Activated naive CD4-positive, alpha-beta T cell treated with anti-CD3 and anti-CD28 coated beads for 36 hours (primary cell): ENCODE results near the gene KRTAP10-3. TPM values are rescaled to one million over a fixed set of nuclear protein-coding genes. Genes with fewer than 3 reads are reported as not detected.

Source experiments
- CTCF ChIA-PET: fragments of 350-600 bp; sonication (Branson Sonifier 250); formaldehyde crosslinking; loops from one replicate; lab custom pipeline; 2021; ENCODE audit warnings: antibody characterized with exemption; lab: Charles Lee
- DNase-seq: peaks from one replicate; pipeline ENCODE4 v3.0.0-alpha.2; 2020
- H3K27ac Mint-ChIP-seq: one replicate; pipeline ENCODE4 v1.8.0; 2021; ENCODE audit warnings: mild to moderate bottlenecking, mixed read lengths
- H3K27me3 Mint-ChIP-seq: one replicate; pipeline ENCODE4 v1.8.0; 2021; ENCODE audit warnings: low read depth, mixed read lengths
- H3K36me3 Mint-ChIP-seq: one replicate; pipeline ENCODE4 v1.8.0; 2021; ENCODE audit warnings: low read depth, mixed read lengths
- H3K4me1 Mint-ChIP-seq: one replicate; pipeline ENCODE4 v1.8.0; 2021; ENCODE audit warnings: low read depth, mixed read lengths
- H3K4me3 Mint-ChIP-seq: one replicate; pipeline ENCODE4 v1.8.0; 2021; ENCODE audit warnings: mild to moderate bottlenecking, moderate library complexity, mixed read lengths
- H3K9me3 Mint-ChIP-seq: one replicate; pipeline ENCODE4 v1.8.0; 2021; ENCODE audit warnings: mixed read lengths
- intact Hi-C: fragments of 100-400 bp; cut with micrococcal nuclease; formaldehyde crosslinking; loops from one replicate; pipeline ENCODE4 v1.15.1; 2023
- total RNA-seq, 2 experiments: library from RNA; stranded (reverse); gene quantifications; one replicate each; pipeline ENCODE4 v1.2.3, GENCODE V29; 2021

Gene KRTAP10-3
- total RNA-seq, 2 experiments from 2014 or later: not detected

DNA sequence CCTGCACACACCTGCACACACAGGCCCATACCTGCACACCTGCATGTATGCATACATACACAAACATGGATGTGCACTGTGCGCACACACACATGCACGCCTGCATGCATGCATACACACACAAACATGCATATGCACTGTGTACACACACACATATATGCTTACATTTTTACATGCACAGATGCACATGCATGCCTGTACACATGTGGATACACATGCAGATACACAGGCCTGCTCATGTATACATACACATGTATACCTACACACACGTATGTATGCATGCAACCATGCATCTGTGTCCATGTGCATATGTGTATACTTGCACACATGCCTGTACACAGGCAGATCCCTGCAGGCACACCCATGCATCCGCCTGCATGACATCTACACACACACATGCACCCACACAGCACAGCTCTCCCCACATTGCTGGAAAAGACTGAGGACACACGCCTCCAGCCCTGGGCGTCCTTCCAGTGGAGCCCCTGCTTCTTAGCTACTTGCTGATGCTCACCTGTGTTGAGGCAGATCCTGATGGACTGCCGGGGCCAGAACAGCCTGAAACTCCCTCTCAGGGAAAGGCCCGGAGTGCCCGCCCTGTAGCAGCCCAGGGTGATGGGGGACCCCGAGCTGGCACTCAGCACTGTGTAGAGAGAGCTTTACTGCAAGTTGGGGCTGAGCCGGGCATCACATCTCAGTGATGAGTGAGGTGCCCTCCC, 47.2 kb downstream of the KRTAP10-3 start:
- CTCF ChIA-PET: interaction anchor here (0.6 to 2.7 kb wide), 19 partner anchors 8 to 350 kb away, joined by 3 to 37 read pairs (median 3); no protein-coding TSS in a partner anchor
- H3K4me3 Mint-ChIP-seq: no peak overlapping the region
- intact Hi-C loops: loop anchor here (5.0 kb wide), 2 partner anchors 366 to 421 kb away; no protein-coding TSS in a partner anchor

DNA sequence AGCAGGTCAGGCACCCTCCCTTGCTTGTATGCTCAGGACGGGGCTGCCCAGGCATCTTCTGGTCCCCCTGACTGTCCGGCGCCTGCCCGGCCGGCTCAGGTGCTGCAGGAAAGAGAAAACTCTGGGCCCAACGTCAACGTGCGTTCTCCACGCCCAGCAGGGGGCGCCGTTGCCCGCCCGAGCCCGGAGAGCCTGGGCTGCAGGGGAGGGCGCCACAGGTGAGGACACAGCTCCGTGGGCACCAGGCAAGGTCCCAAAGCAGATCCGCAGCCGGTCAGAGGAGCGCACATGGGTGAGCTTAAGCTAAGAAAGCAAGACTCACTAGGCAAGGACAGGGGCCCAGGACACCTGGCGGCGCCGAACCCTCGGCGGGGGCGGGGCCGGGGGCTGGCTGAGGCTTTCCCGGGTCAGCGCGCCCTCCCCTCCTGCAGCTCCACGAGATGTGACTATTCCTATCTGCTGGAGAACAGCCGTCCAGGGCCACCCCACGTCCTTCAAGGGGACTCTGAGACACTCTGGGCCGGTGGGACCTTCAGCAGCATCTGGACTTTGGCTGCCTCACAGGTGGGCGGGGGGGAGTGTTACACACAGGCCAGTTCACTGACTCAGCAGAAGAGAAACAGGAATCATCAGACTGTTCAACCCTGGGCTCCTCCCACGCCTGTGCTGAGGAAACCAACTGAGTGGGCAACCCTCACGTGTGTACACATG, 47.9 kb downstream of the KRTAP10-3 start:
- Mint-ChIP-seq H3K27me3 (no peaks in the 10 kb centered on the region), H3K4me3 (no peak overlapping the region), H3K9me3 (no peaks in the 10 kb centered on the region), H3K4me1 (peaks cover 5% of the 10 kb centered on the region), H3K36me3 (no peaks in the 10 kb centered on the region), H3K27ac (no peak overlapping the region)
- intact Hi-C loops: loop anchor here (1.0 to 5.0 kb wide), 4 partner anchors 232 to 422 kb away; no protein-coding TSS in a partner anchor
- CTCF ChIA-PET: interaction anchor here (0.6 to 2.7 kb wide), 22 partner anchors 9 to 351 kb away, joined by 3 to 37 read pairs (median 3); no protein-coding TSS in a partner anchor
- peak; percentile 81 for DNase-seq

More for the DNA sequence above, 47.2 kb downstream of the KRTAP10-3 start:
- no peaks in the 10 kb centered on the region for H3K27me3 Mint-ChIP-seq
- no peak for DNase-seq
- H3K4me1 Mint-ChIP-seq: peaks cover 5% of the 10 kb centered on the region
- H3K9me3 Mint-ChIP-seq: no peaks in the 10 kb centered on the region
- no peaks in the 10 kb centered on the region for H3K36me3 Mint-ChIP-seq
- H3K27ac Mint-ChIP-seq: no peak overlapping the region

DNA sequence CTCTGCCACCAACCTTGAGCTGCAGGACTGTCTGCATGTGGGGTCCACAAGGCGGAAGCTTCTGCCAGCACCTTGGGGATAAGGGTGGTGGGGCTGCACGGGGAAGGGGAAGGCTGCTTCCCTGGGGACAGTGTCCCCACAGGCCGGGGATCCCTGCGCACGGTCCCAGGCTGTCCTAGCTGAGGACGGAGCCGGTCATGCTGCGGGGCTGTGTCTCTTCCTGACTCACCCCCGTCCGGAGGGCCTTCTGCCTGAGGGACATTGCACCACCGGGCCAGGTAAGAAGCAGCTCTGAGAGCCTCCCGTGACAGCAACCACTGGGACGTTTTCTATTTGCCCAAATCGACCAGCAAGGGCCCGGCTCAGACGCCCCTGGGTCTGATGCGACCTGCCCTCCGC, 48.5 kb downstream of the KRTAP10-3 start:
- H3K36me3 Mint-ChIP-seq: no peaks in the 10 kb centered on the region
- no peak overlapping the region for H3K4me3 Mint-ChIP-seq
- peaks cover 5% of the 10 kb centered on the region for H3K4me1 Mint-ChIP-seq
- no peak overlapping the region for H3K27ac Mint-ChIP-seq
- no peak for DNase-seq
- intact Hi-C loops: loop anchor here (1.0 to 5.0 kb wide), 4 partner anchors 232 to 422 kb away; no protein-coding TSS in a partner anchor
- no peaks in the 10 kb centered on the region for H3K9me3 Mint-ChIP-seq
- no peaks in the 10 kb centered on the region for H3K27me3 Mint-ChIP-seq
- CTCF ChIA-PET: interaction anchor here (0.6 to 2.7 kb wide), 13 partner anchors 11 to 336 kb away, joined by 3 to 37 read pairs (median 5); partner anchors contain the start of gene KRTAP10-9

DNA sequence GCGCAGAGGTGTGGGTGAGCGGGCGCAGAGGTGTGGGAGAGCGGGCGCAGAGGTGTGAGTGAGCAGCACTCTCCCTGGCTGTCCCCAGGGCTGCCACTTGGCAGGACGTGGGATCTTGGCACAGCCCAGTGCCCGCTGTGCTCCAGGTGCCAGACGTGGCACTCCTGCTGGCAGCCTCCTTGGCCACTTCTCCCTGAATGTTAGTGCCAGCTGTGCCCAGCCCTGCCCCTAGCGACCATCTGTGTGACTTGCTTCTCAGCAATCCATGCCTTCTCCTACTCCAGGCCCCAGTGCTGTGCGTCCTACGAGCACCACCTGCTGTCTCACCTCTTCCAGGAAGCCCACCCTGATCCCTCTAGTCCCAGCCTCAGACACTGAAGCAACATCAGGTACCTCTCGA, 49.1 kb downstream of the KRTAP10-3 start:
- intact Hi-C loops: no loop called here
- H3K4me1 Mint-ChIP-seq: peaks cover 5% of the 10 kb centered on the region
- no peaks in the 10 kb centered on the region for H3K9me3 Mint-ChIP-seq
- H3K27me3 Mint-ChIP-seq: no peaks in the 10 kb centered on the region
- no peaks in the 10 kb centered on the region for H3K36me3 Mint-ChIP-seq
- no peak overlapping the region for H3K4me3 Mint-ChIP-seq
- DNase-seq: no peak
- CTCF ChIA-PET: interaction anchor here (0.6 to 2.7 kb wide), 10 partner anchors 11 to 284 kb away, joined by 3 to 37 read pairs (median 4); partner anchors contain the start of gene KRTAP10-9
- no peak overlapping the region for H3K27ac Mint-ChIP-seq

DNA sequence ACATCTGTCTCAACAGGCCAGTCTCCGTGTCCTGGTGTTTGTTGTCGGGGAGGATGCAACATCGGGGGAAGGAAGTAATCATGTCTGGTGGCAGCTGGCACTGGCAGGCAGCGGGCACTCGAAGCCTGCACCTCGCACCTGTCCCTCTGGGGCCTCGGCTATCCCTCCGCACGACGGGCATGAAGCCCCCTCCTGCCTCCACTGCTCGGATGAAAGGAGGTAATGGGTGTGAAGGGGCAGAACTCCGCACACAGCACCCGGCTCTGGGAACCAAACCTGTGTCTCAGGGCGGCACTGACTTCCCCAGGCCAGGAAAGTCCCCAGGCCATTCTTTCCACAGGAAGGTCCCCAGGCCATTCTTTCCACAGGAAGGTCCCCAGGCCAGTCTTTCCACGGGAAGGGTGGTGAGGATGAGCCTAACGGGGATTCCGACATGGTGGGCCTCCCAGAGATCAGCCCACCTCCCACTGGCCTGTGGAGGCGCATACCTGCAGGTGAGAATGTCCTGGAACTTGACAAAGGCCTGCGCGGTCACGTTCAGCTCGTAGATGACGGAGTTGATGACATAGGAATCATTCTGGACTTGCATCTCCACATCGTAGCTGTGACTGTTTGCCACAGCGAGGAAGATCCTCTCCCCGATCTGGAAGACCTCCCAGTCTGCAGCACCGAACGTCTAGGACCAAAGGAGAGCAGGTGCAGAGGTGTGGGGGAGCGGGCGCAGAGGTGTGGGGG, 49.7 kb downstream of the KRTAP10-3 start:
- no peak overlapping the region for H3K27ac Mint-ChIP-seq
- H3K4me1 Mint-ChIP-seq: peaks cover 9% of the 10 kb centered on the region
- no peaks in the 10 kb centered on the region for H3K36me3 Mint-ChIP-seq
- no peaks in the 10 kb centered on the region for H3K27me3 Mint-ChIP-seq
- intact Hi-C loops: no loop called here
- no peak for DNase-seq
- no peak overlapping the region for H3K4me3 Mint-ChIP-seq
- H3K9me3 Mint-ChIP-seq: no peaks in the 10 kb centered on the region
- CTCF ChIA-PET: interaction anchor here (1.0 kb wide), 1 partner anchor 284 kb away, joined by 3 read pairs; no protein-coding TSS in a partner anchor

DNA sequence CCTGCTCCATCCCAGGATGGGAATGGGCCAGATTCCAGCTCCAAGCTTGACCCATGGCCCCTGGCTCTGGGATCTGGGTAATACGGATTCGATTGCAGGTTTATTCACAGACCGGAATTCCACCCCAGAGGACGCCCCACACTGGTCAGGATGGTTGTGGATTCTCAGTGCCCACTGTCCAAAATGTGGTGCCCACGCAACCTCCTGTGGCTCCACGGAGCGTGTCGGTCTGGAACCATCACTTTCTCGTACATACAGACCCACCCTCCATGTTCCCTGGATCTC, 50.2 kb downstream of the KRTAP10-3 start:
- H3K4me1 Mint-ChIP-seq: peaks cover 11% of the 10 kb centered on the region

More for the DNA sequence above, 50.2 kb downstream of the KRTAP10-3 start:
- no peak for DNase-seq
- Mint-ChIP-seq H3K9me3 (no peaks in the 10 kb centered on the region), H3K27ac (no peak overlapping the region), H3K36me3 (no peaks in the 10 kb centered on the region), H3K4me3 (no peak overlapping the region), H3K27me3 (no peaks in the 10 kb centered on the region)
- CTCF ChIA-PET: no interaction called here
- intact Hi-C loops: no loop called here

Other genes with a start within 250 kb of the KRTAP10-3 start
- 10 to 100 TPM; 13.2 to 14.8 TPM for gene CFAP410, start 219.4 kb downstream of the KRTAP10-3 start, total RNA-seq
- gene TRPM2, start 205.2 kb downstream of the KRTAP10-3 start, total RNA-seq: 1 to 10 TPM; 2.5 to 3.5 TPM
- gene LRRC3, start 103.3 kb downstream of the KRTAP10-3 start, total RNA-seq: 1 to 10 TPM; 2.5 to 2.8 TPM
- not detected for gene KRTAP10-1, start 18.6 kb downstream of the KRTAP10-3 start, total RNA-seq
- gene KRTAP10-2, start 7.3 kb downstream of the KRTAP10-3 start, total RNA-seq: not detected
- gene KRTAP10-4, start 14.9 kb upstream of the KRTAP10-3 start, total RNA-seq: not detected
- gene KRTAP10-5, start 21.8 kb upstream of the KRTAP10-3 start, total RNA-seq: not detected
- gene KRTAP10-6, start 33.7 kb upstream of the KRTAP10-3 start, total RNA-seq: not detected
- not detected for gene KRTAP10-7, start 41.8 kb upstream of the KRTAP10-3 start, total RNA-seq
- gene KRTAP10-8, start 53.3 kb upstream of the KRTAP10-3 start, total RNA-seq: not detected
- not detected for gene KRTAP10-9, start 68.3 kb upstream of the KRTAP10-3 start, total RNA-seq
- gene KRTAP10-10, start 78.6 kb upstream of the KRTAP10-3 start, total RNA-seq: not detected
- gene KRTAP10-11, start 87.6 kb upstream of the KRTAP10-3 start, total RNA-seq: not detected
- not detected for gene KRTAP12-4, start 95.9 kb upstream of the KRTAP10-3 start, total RNA-seq
- not detected for gene KRTAP12-3, start 99.1 kb upstream of the KRTAP10-3 start, total RNA-seq
- not detected for gene KRTAP12-2, start 108.1 kb upstream of the KRTAP10-3 start, total RNA-seq
- not detected for gene KRTAP12-1, start 123.4 kb upstream of the KRTAP10-3 start, total RNA-seq
- not detected for gene KRTAP10-12, start 138.4 kb upstream of the KRTAP10-3 start, total RNA-seq
- not detected for gene TSPEAR, start 152.8 kb upstream of the KRTAP10-3 start, total RNA-seq
- gene UBE2G2, start 243.0 kb upstream of the KRTAP10-3 start, total RNA-seq: 10 to 100 TPM; 94.0 to 95.2 TPM